Measurements from ENCODE around the gene PFKFB2. TPM values are rescaled to one million over a fixed set of nuclear protein-coding genes. Genes with fewer than 3 reads are reported as not detected.

Gene PFKFB2
- total RNA-seq: 10 to 100 TPM; 13.9 to 17.6 TPM
- polyA plus RNA-seq (ENCODE audit: insufficient read depth, low read depth, low replicate concordance): 12.9 TPM
- long read RNA-seq, donor 1: 0 reads
- long read RNA-seq, donor 2: 0 reads

GRCh38 chr1:207052911-207053769 lies at the start of gene PFKFB2:
PFKFB2 (plus strand) TSS chr1:207053275; CDS start chr1:207054718, 1,443 bp downstream.
- H3K27ac ChIP-seq: peak within 1 kb of the TSS; percentile 90 to 91
- H3K27me3 ChIP-seq: no peaks in the 10 kb centered on the region
- DNase-seq: peak; percentile 99
- peak within 1 kb of the TSS; percentile 68 to 71 for H3K4me3 ChIP-seq
- H3K36me3 ChIP-seq (ENCODE audit: low read depth, missing control alignments): no peaks in the 10 kb centered on the region
- intact Hi-C loops (cut with DNase I; ENCODE audit: low total_unique reads): no loop called here
- peaks cover 17% of the 10 kb centered on the region for H3K4me1 ChIP-seq
- peak; percentile 25 for TF ChIP-seq POLR2A (IDR thresholded peaks at IDR 0.05)
- TF ChIP-seq, protein P1, sequence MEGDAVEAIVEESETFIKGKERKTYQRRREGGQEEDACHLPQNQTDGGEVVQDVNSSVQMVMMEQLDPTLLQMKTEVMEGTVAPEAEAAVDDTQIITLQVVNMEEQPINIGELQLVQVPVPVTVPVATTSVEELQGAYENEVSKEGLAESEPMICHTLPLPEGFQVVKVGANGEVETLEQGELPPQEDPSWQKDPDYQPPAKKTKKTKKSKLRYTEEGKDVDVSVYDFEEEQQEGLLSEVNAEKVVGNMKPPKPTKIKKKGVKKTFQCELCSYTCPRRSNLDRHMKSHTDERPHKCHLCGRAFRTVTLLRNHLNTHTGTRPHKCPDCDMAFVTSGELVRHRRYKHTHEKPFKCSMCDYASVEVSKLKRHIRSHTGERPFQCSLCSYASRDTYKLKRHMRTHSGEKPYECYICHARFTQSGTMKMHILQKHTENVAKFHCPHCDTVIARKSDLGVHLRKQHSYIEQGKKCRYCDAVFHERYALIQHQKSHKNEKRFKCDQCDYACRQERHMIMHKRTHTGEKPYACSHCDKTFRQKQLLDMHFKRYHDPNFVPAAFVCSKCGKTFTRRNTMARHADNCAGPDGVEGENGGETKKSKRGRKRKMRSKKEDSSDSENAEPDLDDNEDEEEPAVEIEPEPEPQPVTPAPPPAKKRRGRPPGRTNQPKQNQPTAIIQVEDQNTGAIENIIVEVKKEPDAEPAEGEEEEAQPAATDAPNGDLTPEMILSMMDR (IDR thresholded peaks at IDR 0.05): peak in 2 of 3 experiments; percentile 32 to 53
- H3K9me3 ChIP-seq: no peaks in the 10 kb centered on the region
- 2 to 3% methylated on average over 22 to 53 of the region's 56 CpGs for WGBS, 2 donors

GRCh38 chr1:207004931-207005830 lies 47.9 kb upstream of the PFKFB2 start:
- Histone ChIP-seq H3K27me3 (no peaks in the 10 kb centered on the region), H3K9me3 (no peaks in the 10 kb centered on the region), H3K27ac (no peak overlapping the region), H3K4me1 (peaks cover 12% of the 10 kb centered on the region), H3K4me3 (no peak overlapping the region), H3K36me3 (ENCODE audit: low read depth, missing control alignments) (no peaks in the 10 kb centered on the region)
- WGBS, 2 donors: 53 to 54% methylated on average over 9 of the region's 9 CpGs
- DNase-seq: peak; percentile 79
- intact Hi-C loops (cut with DNase I; ENCODE audit: low total_unique reads): no loop called here
- TF ChIP-seq, protein P1 (IDR thresholded peaks at IDR 0.05): peak in 2 of 3 experiments; percentile 42 to 45
- TF ChIP-seq POLR2A (IDR thresholded peaks at IDR 0.05): no peak

- peaks cover 18% of the 10 kb centered on the region for H3K4me1 ChIP-seq
- no peaks in the 10 kb centered on the region for H3K27me3 ChIP-seq
- H3K9me3 ChIP-seq: no peaks in the 10 kb centered on the region
- no peak for DNase-seq
- WGBS, 2 donors: 76 to 80% methylated on average over 3 of the region's 3 CpGs
- H3K4me3 ChIP-seq: no peak overlapping the region
- no peaks in the 10 kb centered on the region for H3K36me3 ChIP-seq (ENCODE audit: low read depth, missing control alignments)
- TF ChIP-seq, protein P1 (IDR thresholded peaks at IDR 0.05): no peak
- no peak for TF ChIP-seq POLR2A (IDR thresholded peaks at IDR 0.05)
- intact Hi-C loops (cut with DNase I; ENCODE audit: low total_unique reads): no loop called here
- no peak overlapping the region for H3K27ac ChIP-seq
Measured at GRCh38 chr1:207006083-207006482, 47.0 kb upstream of the PFKFB2 start.

DNA sequence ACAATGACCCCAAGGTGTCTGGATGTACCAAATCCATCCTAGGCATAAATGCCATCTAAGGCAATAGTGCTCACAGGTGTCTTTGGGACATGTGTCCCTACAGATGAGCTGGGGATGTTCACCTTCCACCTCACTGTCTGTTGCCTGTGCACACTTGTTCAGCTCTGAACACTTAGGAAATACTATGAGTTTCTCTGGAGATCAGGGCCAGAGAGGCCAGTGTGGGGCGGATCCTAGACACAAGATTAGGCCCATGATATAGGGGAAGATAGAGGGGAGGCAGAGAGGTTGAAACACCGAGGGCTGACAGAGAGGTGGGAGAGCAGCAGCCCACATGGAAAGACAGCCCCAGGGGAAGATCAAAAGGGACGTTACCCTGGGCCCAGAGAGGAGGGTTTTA lies 46.2 kb upstream of the PFKFB2 start:
- no peaks in the 10 kb centered on the region for H3K9me3 ChIP-seq
- no peaks in the 10 kb centered on the region for H3K36me3 ChIP-seq (ENCODE audit: low read depth, missing control alignments)
- no peak overlapping the region for H3K4me3 ChIP-seq
- TF ChIP-seq, protein P1 (IDR thresholded peaks at IDR 0.05): no peak
- no peak for TF ChIP-seq POLR2A (IDR thresholded peaks at IDR 0.05)
- intact Hi-C loops (cut with DNase I; ENCODE audit: low total_unique reads): no loop called here
- no peak for DNase-seq
- H3K27ac ChIP-seq: no peak overlapping the region
- peaks cover 18% of the 10 kb centered on the region for H3K4me1 ChIP-seq
- no peaks in the 10 kb centered on the region for H3K27me3 ChIP-seq
- 50 to 74% methylated on average over 3 of the region's 3 CpGs for WGBS, 2 donors
